GM12878 (cell line): ENCODE results near the gene ADD1. TPM values are rescaled to one million over a fixed set of nuclear protein-coding genes. Genes with fewer than 3 reads are reported as not detected.
A peak's percentile ranks its signal among the peaks of the same experiment; 100 is the strongest.

Source experiments
- ATF7 ChIP-seq: fragments of 450-650 bp; IDR thresholded peaks from 2 replicates; pipeline ENCODE4 v1.6.1; 2016; ENCODE audit warnings: low read depth, mild to moderate bottlenecking
- BCL3 ChIP-seq: IDR thresholded peaks from 2 replicates; pipeline ENCODE4 v1.6.1; 2011; ENCODE audit warnings: borderline replicate concordance, low read depth, mild to moderate bottlenecking, moderate library complexity, low read length; ENCODE audit not compliant: insufficient read depth, poor library complexity, severe bottlenecking
- BHLHE40 ChIP-seq, 2 experiments: fragments of 450-650 bp in 1 of 2; IDR thresholded peaks; 2 replicates each; pipeline ENCODE4 v1.6.1; 2011 to 2017; ENCODE audit warnings: low read depth in 2 of 2, borderline replicate concordance in 1 of 2, improper control_type of control experiment in 1 of 2, low read length in 1 of 2, mild to moderate bottlenecking in 1 of 2
- CBFB ChIP-seq: IDR thresholded peaks from 2 replicates; pipeline ENCODE4 v1.6.1; 2016; ENCODE audit warnings: antibody characterized with exemption, low read depth
- MTA2 ChIP-seq: fragments of 450-650 bp; IDR thresholded peaks from 2 replicates; pipeline ENCODE4 v1.6.1; 2016; ENCODE audit warnings: low read depth, mild to moderate bottlenecking, moderate library complexity
- POLR2AphosphoS2 ChIP-seq: IDR thresholded peaks from 2 replicates; pipeline ENCODE4 v1.6.1; 2011; ENCODE audit warnings: low read depth, mild to moderate bottlenecking, low read length, improper control_type of control experiment, moderate library complexity
- RELB ChIP-seq: fragments of 450-650 bp; IDR thresholded peaks from 2 replicates; pipeline ENCODE4 v1.6.1; 2017; ENCODE audit warnings: low read depth, mild to moderate bottlenecking, moderate library complexity
- SPI1 ChIP-seq: IDR thresholded peaks from 2 replicates; pipeline ENCODE4 v1.6.1; 2011; ENCODE audit warnings: low read depth, mild to moderate bottlenecking, low read length, moderate library complexity, borderline replicate concordance; ENCODE audit not compliant: insufficient read depth
- YY1 ChIP-seq: IDR thresholded peaks from 2 replicates; pipeline ENCODE4 v1.6.1; 2011; ENCODE audit warnings: low read depth, mild to moderate bottlenecking, low read length
- ZBED1 ChIP-seq: IDR thresholded peaks from 2 replicates; pipeline ENCODE4 v1.6.1; 2016; ENCODE audit warnings: borderline replicate concordance
- ZBTB40 ChIP-seq: fragments of 450-650 bp; IDR thresholded peaks from 2 replicates; pipeline ENCODE4 v1.6.1; 2016; ENCODE audit warnings: mild to moderate bottlenecking, moderate library complexity, borderline replicate concordance
- polyA plus RNA-seq, 11 experiments: library from polyadenylated mRNA; depleted of rRNA in 4 of 11; unstranded in 6 of 11; stranded (reverse) in 5 of 11; fragments of >200 nt; fragmentation: Nextera tagmentation in 4 of 11; fragmentation: Illumina TruSeq in 1 of 11; extraction: Ambion mirVana in 4 of 11; extraction: Trizol in 1 of 11; gene quantifications; 1 replicate in 1 of 11; 2 replicates in 10 of 11; pipeline versions ENCODE4 v1.2.1 to v1.2.3, GENCODE V29; 2011 to 2016; ENCODE audit warnings: inconsistent platforms in 2 of 11, missing spikeins in 2 of 11, low read depth in 1 of 11
- total RNA-seq, 4 experiments: library from RNA; depleted of rRNA in 3 of 4; stranded (reverse); fragments of >200 nt in 3 of 4; fragmentation: Illumina TruSeq in 1 of 4; extraction: Trizol in 1 of 4; gene quantifications; 2 replicates each; pipeline versions ENCODE4 v1.2.1 to v1.2.3, GENCODE V29; 2013 to 2021
- TF ChIP-seq, protein P1 (sequence below): fragments of 450-650 bp; IDR thresholded peaks from 2 replicates; pipeline ENCODE4 v1.6.1; 2016; ENCODE audit warnings: mild to moderate bottlenecking

The ADD1 gene
- total and polyA plus RNA-seq, 10 of the 15 experiments (the other 5 are each of a cell fraction or from before 2014, with no cell fraction given), result 21.6 to 182 (median 105) TPM

GRCh38 chr4:2935762-2936743 is 92.4 kb downstream of the ADD1 start (continued):
- TF ChIP-seq BHLHE40 (IDR thresholded peaks at IDR 0.05; ENCODE audit: borderline replicate concordance in 1 of 2, low read depth in 2 of 2, low read length in 1 of 2), result 0 out of 4 replicates have a peak, but pooled peaks of 1 of the 2 experiments have one; percentile 4
- no peak for TF ChIP-seq POLR2AphosphoS2
- no peak for TF ChIP-seq ZBTB40
- TF ChIP-seq MTA2, result 0 out of 2 replicates have a peak, but pooled peaks have one; percentile 10
- TF ChIP-seq ZBED1, result peak; percentile 86; the same call in 1 of the 2 replicates
- peak; percentile 49; the same call in 1 of the 2 replicates for TF ChIP-seq SPI1
- TF ChIP-seq, protein P1, sequence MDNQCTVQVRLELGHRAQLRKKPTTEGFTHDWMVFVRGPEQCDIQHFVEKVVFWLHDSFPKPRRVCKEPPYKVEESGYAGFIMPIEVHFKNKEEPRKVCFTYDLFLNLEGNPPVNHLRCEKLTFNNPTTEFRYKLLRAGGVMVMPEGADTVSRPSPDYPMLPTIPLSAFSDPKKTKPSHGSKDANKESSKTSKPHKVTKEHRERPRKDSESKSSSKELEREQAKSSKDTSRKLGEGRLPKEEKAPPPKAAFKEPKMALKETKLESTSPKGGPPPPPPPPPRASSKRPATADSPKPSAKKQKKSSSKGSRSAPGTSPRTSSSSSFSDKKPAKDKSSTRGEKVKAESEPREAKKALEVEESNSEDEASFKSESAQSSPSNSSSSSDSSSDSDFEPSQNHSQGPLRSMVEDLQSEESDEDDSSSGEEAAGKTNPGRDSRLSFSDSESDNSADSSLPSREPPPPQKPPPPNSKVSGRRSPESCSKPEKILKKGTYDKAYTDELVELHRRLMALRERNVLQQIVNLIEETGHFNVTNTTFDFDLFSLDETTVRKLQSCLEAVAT, result 0 out of 2 replicates have a peak, but pooled peaks have one; percentile 9
- peak; percentile 66 for TF ChIP-seq BCL3
- TF ChIP-seq ATF7, result peak; percentile 45; the same call in 1 of the 2 replicates
- 0 out of 2 replicates have a peak, but pooled peaks have one; percentile 47 for TF ChIP-seq CBFB
- TF ChIP-seq RELB, result 0 out of 2 replicates have a peak, but pooled peaks have one; percentile 12
- 0 out of 2 replicates have a peak, but pooled peaks have one; percentile 13 for TF ChIP-seq YY1
- TF ChIP-seq, all 136 proteins: peak for 27
